Measurements from ENCODE around the gene FAM107B. TPM values are rescaled to one million over a fixed set of nuclear protein-coding genes. Genes with fewer than 3 reads are reported as not detected.

FAM107B gene
- total and polyA plus RNA-seq, 2 experiments from 2014 or later: 11.0 to 17.6 TPM

DNA sequence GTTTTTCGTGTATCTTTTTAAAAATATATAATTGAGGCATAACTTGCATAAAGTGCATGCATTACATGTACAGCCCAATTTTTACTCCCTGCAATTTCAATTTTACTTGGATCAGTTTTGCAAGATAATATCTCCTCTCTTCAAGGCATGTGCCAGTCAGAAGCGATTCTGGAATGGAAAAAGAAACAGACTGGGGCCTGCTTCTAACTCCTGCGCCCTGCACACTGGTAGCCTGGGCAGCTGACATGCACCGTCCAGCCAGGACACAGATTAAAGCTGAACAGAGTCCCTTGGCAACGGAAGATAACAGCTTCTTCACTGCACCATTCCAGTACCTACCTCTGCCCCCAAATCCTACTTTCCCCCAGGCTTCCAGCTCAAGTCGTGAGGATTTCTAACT, 182.1 kb downstream of the FAM107B start:
- TF ChIP-seq CREB1 (CRISPR knock-in tag; IDR thresholded peaks at IDR 0.05; ENCODE audit: low read depth) (no peak), POLR2AphosphoS5 (IDR thresholded peaks at IDR 0.05; ENCODE audit: low read depth) (no peak)
- no peak for ATAC-seq
- peaks cover 13% of the 10 kb centered on the region; the same call in 1 of the 2 replicates for H3K4me1 ChIP-seq (ENCODE audit: insufficient read depth)
- H4K20me1 ChIP-seq (replicated peaks; ENCODE audit: insufficient read depth): no peaks in the 10 kb centered on the region; the same call in none of the 2 replicates
- no peak overlapping the region for H3K27ac ChIP-seq (ENCODE audit: low read depth)
- no peaks in the 10 kb centered on the region for H3F3A ChIP-seq (replicated peaks; ENCODE audit: low read depth)
- no peaks in the 10 kb centered on the region for H3K36me3 ChIP-seq (ENCODE audit: insufficient read depth)
- Mint-ChIP-seq H3K36me3 (ENCODE audit: low read depth) (peaks cover 8% of the 10 kb centered on the region), H3K4me3 (no peak overlapping the region), H3K27me3 (ENCODE audit: insufficient read depth, low read depth, poor library complexity) (peaks cover 5% of the 10 kb centered on the region), H3K27ac (no peak overlapping the region), H3K4me1 (peaks cover 19% of the 10 kb centered on the region), H3K9me3 (no peaks in the 10 kb centered on the region)
- peaks cover 83% of the 10 kb centered on the region for H3K79me2 ChIP-seq (replicated peaks; ENCODE audit: insufficient read depth)
- H3K4me3 ChIP-seq: no peak overlapping the region
- no peak overlapping the region for H2AFZ ChIP-seq
- DNase-seq (ENCODE audit: low spot score): no peak
- no peaks in the 10 kb centered on the region for H3K9me2 ChIP-seq (ENCODE audit: insufficient read depth)
- no peaks in the 10 kb centered on the region for H3K27me3 ChIP-seq (ENCODE audit: insufficient read depth)
- H3K4me2 ChIP-seq: no peak overlapping the region

DNA sequence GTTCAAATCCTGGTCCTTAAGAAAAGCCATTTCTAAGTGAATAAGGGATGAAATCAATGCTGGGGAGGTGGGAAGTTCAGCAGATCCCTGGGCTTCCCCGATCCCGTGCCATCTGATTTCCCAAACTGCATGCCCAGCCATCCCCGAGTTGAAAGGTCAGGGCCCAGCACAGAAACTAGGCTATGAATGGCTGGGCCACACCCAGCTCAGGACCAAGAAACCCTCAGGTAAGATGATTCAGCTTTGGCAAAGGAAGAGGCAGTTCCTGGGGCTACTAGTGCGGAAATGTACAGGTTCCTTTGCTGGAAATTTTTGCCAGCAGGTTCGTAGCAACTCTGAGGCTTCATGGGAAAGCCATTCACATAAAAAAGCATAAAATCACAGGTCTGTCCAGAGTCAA, 182.7 kb downstream of the FAM107B start:
- Histone ChIP-seq H4K20me1 (replicated peaks; ENCODE audit: insufficient read depth) (no peaks in the 10 kb centered on the region; the same call in none of the 2 replicates), H3F3A (replicated peaks; ENCODE audit: low read depth) (no peaks in the 10 kb centered on the region), H3K79me2 (replicated peaks; ENCODE audit: insufficient read depth) (peaks cover 83% of the 10 kb centered on the region), H2AFZ (no peak overlapping the region), H3K4me2 (no peak overlapping the region), H3K27ac (ENCODE audit: low read depth) (0 out of 2 replicates have a peak overlapping the region, but pooled peaks have one; percentile 32), H3K36me3 (ENCODE audit: insufficient read depth) (no peaks in the 10 kb centered on the region), H3K9me2 (ENCODE audit: insufficient read depth) (peaks cover under 1% of the 10 kb centered on the region; the same call in 1 of the 2 replicates), H3K27me3 (ENCODE audit: insufficient read depth) (no peaks in the 10 kb centered on the region), H3K4me3 (no peak overlapping the region), H3K4me1 (ENCODE audit: insufficient read depth) (peaks cover 13% of the 10 kb centered on the region; the same call in 1 of the 2 replicates)
- DNase-seq (ENCODE audit: low spot score) (no peak), ATAC-seq (no peak)
- Mint-ChIP-seq H3K9me3 (no peaks in the 10 kb centered on the region), H3K27me3 (ENCODE audit: insufficient read depth, low read depth, poor library complexity) (peaks cover 5% of the 10 kb centered on the region), H3K4me3 (no peak overlapping the region), H3K4me1 (peaks cover 20% of the 10 kb centered on the region), H3K27ac (peak overlapping the region; percentile 62; the same call in 1 of the 2 replicates), H3K36me3 (ENCODE audit: low read depth) (peaks cover 8% of the 10 kb centered on the region)
- TF ChIP-seq, protein P1, sequence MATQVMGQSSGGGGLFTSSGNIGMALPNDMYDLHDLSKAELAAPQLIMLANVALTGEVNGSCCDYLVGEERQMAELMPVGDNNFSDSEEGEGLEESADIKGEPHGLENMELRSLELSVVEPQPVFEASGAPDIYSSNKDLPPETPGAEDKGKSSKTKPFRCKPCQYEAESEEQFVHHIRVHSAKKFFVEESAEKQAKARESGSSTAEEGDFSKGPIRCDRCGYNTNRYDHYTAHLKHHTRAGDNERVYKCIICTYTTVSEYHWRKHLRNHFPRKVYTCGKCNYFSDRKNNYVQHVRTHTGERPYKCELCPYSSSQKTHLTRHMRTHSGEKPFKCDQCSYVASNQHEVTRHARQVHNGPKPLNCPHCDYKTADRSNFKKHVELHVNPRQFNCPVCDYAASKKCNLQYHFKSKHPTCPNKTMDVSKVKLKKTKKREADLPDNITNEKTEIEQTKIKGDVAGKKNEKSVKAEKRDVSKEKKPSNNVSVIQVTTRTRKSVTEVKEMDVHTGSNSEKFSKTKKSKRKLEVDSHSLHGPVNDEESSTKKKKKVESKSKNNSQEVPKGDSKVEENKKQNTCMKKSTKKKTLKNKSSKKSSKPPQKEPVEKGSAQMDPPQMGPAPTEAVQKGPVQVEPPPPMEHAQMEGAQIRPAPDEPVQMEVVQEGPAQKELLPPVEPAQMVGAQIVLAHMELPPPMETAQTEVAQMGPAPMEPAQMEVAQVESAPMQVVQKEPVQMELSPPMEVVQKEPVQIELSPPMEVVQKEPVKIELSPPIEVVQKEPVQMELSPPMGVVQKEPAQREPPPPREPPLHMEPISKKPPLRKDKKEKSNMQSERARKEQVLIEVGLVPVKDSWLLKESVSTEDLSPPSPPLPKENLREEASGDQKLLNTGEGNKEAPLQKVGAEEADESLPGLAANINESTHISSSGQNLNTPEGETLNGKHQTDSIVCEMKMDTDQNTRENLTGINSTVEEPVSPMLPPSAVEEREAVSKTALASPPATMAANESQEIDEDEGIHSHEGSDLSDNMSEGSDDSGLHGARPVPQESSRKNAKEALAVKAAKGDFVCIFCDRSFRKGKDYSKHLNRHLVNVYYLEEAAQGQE (IDR thresholded peaks at IDR 0.05; ENCODE audit: unreplicated experiment): no peak
- TF ChIP-seq NANOG (IDR thresholded peaks at IDR 0.05; ENCODE audit: borderline replicate concordance) (no peak), ZNF114 (CRISPR knock-in tag; IDR thresholded peaks at IDR 0.05) (no peak), ZNF331 (CRISPR knock-in tag; IDR thresholded peaks at IDR 0.05; ENCODE audit: low read depth) (no peak), JUNB (IDR thresholded peaks at IDR 0.05; ENCODE audit: unreplicated experiment) (no peak), EZH2 (IDR thresholded peaks at IDR 0.05; ENCODE audit: low read depth, unreplicated experiment) (no peak), POLR2AphosphoS5 (IDR thresholded peaks at IDR 0.05; ENCODE audit: low read depth) (no peak)
- TF ChIP-seq, protein P2, sequence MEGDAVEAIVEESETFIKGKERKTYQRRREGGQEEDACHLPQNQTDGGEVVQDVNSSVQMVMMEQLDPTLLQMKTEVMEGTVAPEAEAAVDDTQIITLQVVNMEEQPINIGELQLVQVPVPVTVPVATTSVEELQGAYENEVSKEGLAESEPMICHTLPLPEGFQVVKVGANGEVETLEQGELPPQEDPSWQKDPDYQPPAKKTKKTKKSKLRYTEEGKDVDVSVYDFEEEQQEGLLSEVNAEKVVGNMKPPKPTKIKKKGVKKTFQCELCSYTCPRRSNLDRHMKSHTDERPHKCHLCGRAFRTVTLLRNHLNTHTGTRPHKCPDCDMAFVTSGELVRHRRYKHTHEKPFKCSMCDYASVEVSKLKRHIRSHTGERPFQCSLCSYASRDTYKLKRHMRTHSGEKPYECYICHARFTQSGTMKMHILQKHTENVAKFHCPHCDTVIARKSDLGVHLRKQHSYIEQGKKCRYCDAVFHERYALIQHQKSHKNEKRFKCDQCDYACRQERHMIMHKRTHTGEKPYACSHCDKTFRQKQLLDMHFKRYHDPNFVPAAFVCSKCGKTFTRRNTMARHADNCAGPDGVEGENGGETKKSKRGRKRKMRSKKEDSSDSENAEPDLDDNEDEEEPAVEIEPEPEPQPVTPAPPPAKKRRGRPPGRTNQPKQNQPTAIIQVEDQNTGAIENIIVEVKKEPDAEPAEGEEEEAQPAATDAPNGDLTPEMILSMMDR (conservative IDR thresholded peaks at IDR 0.05; ENCODE audit: low read depth in 2 of 2): no peak
- TF ChIP-seq, protein P3, sequence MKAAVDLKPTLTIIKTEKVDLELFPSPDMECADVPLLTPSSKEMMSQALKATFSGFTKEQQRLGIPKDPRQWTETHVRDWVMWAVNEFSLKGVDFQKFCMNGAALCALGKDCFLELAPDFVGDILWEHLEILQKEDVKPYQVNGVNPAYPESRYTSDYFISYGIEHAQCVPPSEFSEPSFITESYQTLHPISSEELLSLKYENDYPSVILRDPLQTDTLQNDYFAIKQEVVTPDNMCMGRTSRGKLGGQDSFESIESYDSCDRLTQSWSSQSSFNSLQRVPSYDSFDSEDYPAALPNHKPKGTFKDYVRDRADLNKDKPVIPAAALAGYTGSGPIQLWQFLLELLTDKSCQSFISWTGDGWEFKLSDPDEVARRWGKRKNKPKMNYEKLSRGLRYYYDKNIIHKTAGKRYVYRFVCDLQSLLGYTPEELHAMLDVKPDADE (IDR thresholded peaks at IDR 0.05): no peak

All from GM23338 (cell line).